GM12891 (cell line): Measurements from ENCODE around the gene RASSF1.

Experiments used
- POLR2A ChIP-seq: IDR thresholded peaks from 2 replicates; pipeline ENCODE4 v1.6.1; 2011; ENCODE audit warnings: low read depth, low read length, control low read depth
- POLR2AphosphoS5 ChIP-seq: IDR thresholded peaks from 2 replicates; pipeline ENCODE4 v1.6.1; 2011; ENCODE audit warnings: low read depth, low read length, control low read depth

GRCh38 chr3:50322115-50322385 is 18.6 kb downstream of the RASSF1 start:
- TF ChIP-seq POLR2AphosphoS5 (no peak), POLR2A (no peak)
